ENCODE measurements around the gene SCN2A. TPM values are rescaled to one million over a fixed set of nuclear protein-coding genes. Genes with fewer than 3 reads are reported as not detected.
A peak's percentile ranks its signal among the peaks of the same experiment; 100 is the strongest.

SCN2A gene
- polyA plus RNA-seq, result 2.4 TPM
- long read RNA-seq, donor 1, result 0 reads
- long read RNA-seq, donor 2, result 0 reads
- long read RNA-seq, donor 3, result 0 reads
- long read RNA-seq, donor 4, result 0 reads
- long read RNA-seq, donor 5, result 0 reads
- long read RNA-seq, donor 6, result 0 reads
- long read RNA-seq, donor 7, result 0 reads
- long read RNA-seq, donor 8, result 0 reads
- long read RNA-seq, donor 9, result 0 reads
- long read RNA-seq, donor 10, result 0 reads
- long read RNA-seq, donor 11, result 0 reads

DNA sequence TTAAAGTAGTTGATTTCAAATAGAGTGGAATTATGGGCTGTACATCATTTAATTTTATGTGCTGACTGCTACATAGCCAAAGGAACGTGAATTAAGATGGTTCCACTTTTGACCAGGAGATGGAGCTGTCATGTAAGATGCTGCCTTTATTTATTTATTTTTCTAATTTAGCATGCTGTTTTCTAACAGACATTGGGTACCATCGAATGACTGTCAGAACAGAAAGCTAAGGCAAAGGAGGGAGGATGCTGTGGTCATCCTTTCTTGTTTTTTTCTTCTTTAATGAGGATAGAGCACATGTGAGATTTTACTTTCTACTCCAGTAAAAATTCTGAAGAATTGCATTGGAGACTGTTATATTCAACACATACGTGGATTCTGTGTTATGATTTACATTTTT, at the start of gene SCN2A:
SCN2A (plus strand) TSS at position 185 of the 400 bp plus-strand sequence. CDS start 56,410 bp downstream, outside the sequence.
- Histone ChIP-seq H3K27me3 (ENCODE audit: control insufficient read depth, insufficient read depth, low read length) (no peaks in the 10 kb centered on the region), H3K36me3 (ENCODE audit: control insufficient read depth, insufficient read depth, low read length) (no peaks in the 10 kb centered on the region), H3K4me3 (ENCODE audit: low read length) (no peak within 1 kb of the TSS), H3K4me1 (ENCODE audit: control insufficient read depth, insufficient read depth, low read length) (no peaks in the 10 kb centered on the region), H3K27ac (ENCODE audit: low read length) (no peak within 1 kb of the TSS), H3K9me3 (ENCODE audit: control insufficient read depth, low read depth, low read length) (no peaks in the 10 kb centered on the region)
- WGBS (ENCODE audit: insufficient coverage, low lambda C conversion rate), result 17% methylated on average over 2 of the region's 3 CpGs
- peak; percentile 11 to 21 for DNase-seq

DNA sequence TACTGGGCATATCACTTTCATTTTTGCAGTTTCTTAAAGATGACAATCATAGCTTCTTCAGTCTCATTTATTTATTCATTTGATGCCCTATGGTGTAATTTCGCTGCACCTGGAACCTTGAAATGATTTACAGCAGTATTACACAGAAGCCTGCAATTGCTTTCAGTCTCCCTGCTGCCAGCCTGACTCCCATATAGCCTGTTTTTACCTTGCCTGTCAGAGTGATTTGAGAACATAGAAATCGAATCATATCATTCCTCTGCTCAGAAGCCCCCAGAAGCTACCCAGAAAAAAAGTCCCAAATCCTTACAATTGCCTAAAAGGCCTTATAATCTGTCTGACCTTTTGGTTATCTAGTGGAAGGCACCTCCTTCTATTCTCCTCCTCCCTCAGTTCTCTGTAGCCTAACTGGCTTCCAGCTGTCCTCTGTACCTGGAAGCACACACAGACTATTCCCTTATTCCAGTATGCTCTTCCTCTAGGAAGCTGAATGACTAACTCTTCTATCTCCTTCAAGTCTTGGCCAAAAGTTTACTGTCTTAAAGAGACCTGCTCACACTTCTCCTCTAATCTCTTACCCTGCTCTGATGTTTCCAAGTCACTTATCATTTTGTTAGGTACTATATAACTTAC, 48.0 kb upstream of the SCN2A start:
- Histone ChIP-seq H3K27me3 (ENCODE audit: control insufficient read depth, insufficient read depth, low read length) (no peaks in the 10 kb centered on the region), H3K4me1 (ENCODE audit: control insufficient read depth, insufficient read depth, low read length) (no peaks in the 10 kb centered on the region), H3K9me3 (ENCODE audit: control insufficient read depth, low read depth, low read length) (no peaks in the 10 kb centered on the region), H3K27ac (ENCODE audit: low read length) (no peak overlapping the region), H3K36me3 (ENCODE audit: control insufficient read depth, insufficient read depth, low read length) (no peaks in the 10 kb centered on the region), H3K4me3 (ENCODE audit: low read length) (no peak overlapping the region)
- DNase-seq, result no peak
- no CpG with 5 or more reads among the region's 2 CpGs for WGBS (ENCODE audit: insufficient coverage, low lambda C conversion rate)

DNA sequence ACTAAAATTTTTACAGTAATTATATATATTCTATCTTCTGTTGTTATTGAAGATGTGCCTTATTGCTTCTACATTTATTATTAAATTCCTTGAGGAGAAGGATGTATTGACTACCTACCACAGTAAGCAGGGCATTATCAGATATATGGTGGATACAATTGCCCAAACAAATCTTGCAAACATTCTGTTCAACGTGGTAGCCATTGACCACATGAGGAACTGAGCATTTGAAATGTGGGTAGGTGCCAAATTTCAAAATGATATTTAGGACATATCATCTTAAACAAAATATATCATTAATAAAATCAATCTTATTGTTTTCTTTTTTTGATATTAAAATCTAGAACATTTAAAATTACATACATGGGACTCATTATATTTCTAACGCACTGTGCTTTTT, 46.5 kb upstream of the SCN2A start:
- no peaks in the 10 kb centered on the region for H3K9me3 ChIP-seq (ENCODE audit: control insufficient read depth, low read depth, low read length)
- DNase-seq, result no peak
- H3K27ac ChIP-seq (ENCODE audit: low read length), result no peak overlapping the region
- H3K4me3 ChIP-seq (ENCODE audit: low read length), result no peak overlapping the region
- H3K4me1 ChIP-seq (ENCODE audit: control insufficient read depth, insufficient read depth, low read length), result no peaks in the 10 kb centered on the region
- no peaks in the 10 kb centered on the region for H3K36me3 ChIP-seq (ENCODE audit: control insufficient read depth, insufficient read depth, low read length)
- 100% methylated on average over 1 of the region's 2 CpGs for WGBS (ENCODE audit: insufficient coverage, low lambda C conversion rate)
- H3K27me3 ChIP-seq (ENCODE audit: control insufficient read depth, insufficient read depth, low read length), result no peaks in the 10 kb centered on the region

DNA sequence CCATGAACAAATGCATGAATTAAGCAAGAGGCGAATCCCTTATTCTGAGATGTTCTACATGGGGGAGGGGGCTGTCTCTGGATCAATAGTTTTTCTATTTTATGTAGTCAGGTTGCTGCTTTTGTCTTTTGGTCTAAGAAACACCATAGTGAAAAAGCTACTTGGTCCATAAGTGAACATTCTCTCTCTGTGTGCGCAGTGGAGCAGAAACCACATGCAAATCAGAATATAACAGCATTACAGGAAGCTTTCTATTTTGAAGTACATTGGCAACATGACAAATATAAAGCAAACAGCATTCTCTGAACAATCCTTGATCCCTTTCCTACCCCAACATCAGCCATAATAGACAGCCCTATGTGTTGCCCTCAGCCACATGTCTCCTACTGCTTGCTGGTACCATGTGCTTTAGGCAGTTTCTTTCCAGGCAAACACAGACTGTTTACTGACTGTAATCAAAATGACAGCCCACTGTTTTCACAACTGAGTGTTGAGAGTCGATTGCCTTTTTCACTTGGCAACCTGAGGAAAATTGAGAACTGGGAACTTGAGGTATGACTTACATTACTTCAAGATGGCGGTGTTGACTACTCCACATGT, 45.9 kb upstream of the SCN2A start:
- H3K36me3 ChIP-seq (ENCODE audit: control insufficient read depth, insufficient read depth, low read length), result no peaks in the 10 kb centered on the region
- H3K4me3 ChIP-seq (ENCODE audit: low read length), result no peak overlapping the region
- no CpG with 5 or more reads among the region's 4 CpGs for whole genome bisulfite sequencing (ENCODE audit: insufficient coverage, low lambda C conversion rate)
- H3K27ac ChIP-seq (ENCODE audit: low read length), result no peak overlapping the region
- no peaks in the 10 kb centered on the region for H3K27me3 ChIP-seq (ENCODE audit: control insufficient read depth, insufficient read depth, low read length)
- H3K9me3 ChIP-seq (ENCODE audit: control insufficient read depth, low read depth, low read length), result no peaks in the 10 kb centered on the region
- no peak for DNase-seq
- no peaks in the 10 kb centered on the region for H3K4me1 ChIP-seq (ENCODE audit: control insufficient read depth, insufficient read depth, low read length)

DNA sequence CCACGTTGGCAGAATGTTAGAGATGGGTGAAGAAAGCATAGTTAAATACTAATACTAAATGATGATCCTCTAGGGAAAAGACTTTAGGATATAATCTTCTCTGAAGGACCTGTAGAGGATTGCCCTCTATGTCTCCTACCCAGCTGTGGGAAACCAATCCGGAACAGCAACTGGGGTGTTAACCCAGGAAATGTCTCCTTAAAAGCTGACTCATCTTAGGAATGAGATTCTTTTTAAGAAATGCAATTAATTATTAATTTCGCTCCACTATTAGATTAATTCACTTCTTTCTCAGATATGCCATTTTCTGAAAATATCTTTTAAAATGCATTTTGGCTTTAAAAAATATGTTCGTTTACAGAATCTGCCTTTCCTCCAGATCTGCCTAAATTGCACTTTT, 42.8 kb upstream of the SCN2A start:
- no peak for DNase-seq
- H3K4me1 ChIP-seq (ENCODE audit: control insufficient read depth, insufficient read depth, low read length), result no peaks in the 10 kb centered on the region
- no peaks in the 10 kb centered on the region for H3K9me3 ChIP-seq (ENCODE audit: control insufficient read depth, low read depth, low read length)
- H3K27ac ChIP-seq (ENCODE audit: low read length), result no peak overlapping the region
- H3K36me3 ChIP-seq (ENCODE audit: control insufficient read depth, insufficient read depth, low read length), result no peaks in the 10 kb centered on the region
- no peak overlapping the region for H3K4me3 ChIP-seq (ENCODE audit: low read length)
- no peaks in the 10 kb centered on the region for H3K27me3 ChIP-seq (ENCODE audit: control insufficient read depth, insufficient read depth, low read length)
- 86% methylated on average over 2 of the region's 4 CpGs for WGBS (ENCODE audit: insufficient coverage, low lambda C conversion rate)

DNA sequence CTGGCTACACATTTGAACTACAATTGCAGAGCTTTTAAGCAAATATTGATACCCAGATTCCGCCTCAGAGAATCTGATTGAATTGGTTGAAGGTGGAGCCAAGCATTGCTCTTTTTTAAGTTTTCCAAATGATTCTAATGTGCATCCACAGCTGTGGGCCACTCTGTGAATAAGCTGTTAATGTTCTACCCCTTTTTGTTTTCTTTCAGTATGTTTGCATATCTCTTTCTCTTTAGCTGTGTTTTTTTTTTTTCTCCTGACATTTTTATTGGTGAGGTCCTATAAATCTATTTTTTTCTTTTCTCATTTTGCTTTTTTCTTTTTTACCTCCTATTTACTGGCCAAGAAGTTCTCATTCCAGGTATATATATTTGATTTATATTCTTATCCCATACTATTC, 41.9 kb upstream of the SCN2A start:
- Histone ChIP-seq H3K36me3 (ENCODE audit: control insufficient read depth, insufficient read depth, low read length) (no peaks in the 10 kb centered on the region), H3K27ac (ENCODE audit: low read length) (no peak overlapping the region), H3K4me3 (ENCODE audit: low read length) (no peak overlapping the region), H3K9me3 (ENCODE audit: control insufficient read depth, low read depth, low read length) (no peaks in the 10 kb centered on the region), H3K27me3 (ENCODE audit: control insufficient read depth, insufficient read depth, low read length) (no peaks in the 10 kb centered on the region), H3K4me1 (ENCODE audit: control insufficient read depth, insufficient read depth, low read length) (no peaks in the 10 kb centered on the region)
- no CpG with 5 or more reads among the region's 1 CpG for WGBS (ENCODE audit: insufficient coverage, low lambda C conversion rate)
- no peak for DNase-seq

DNA sequence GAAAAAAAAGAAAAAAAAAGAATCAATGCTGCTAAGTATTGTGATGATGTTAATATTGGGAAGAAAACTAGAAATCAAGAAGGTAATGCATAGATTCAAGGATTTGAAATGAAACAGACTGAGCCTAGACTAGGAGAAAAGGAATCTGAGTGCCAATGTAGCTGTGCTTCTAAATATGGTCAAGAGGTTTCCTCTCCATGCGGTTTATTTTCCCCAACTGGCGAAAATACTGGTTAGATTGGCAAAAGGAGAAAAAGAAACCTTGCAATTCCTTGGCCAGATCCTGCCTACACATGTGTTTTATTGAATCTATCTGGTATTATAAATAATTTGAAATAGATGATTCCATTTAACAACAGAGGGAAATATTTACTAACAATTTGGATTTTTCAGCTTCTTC, 41.0 kb upstream of the SCN2A start:
- no CpG with 5 or more reads among the region's 2 CpGs for WGBS (ENCODE audit: insufficient coverage, low lambda C conversion rate)
- no peak for DNase-seq
- Histone ChIP-seq H3K36me3 (ENCODE audit: control insufficient read depth, insufficient read depth, low read length) (no peaks in the 10 kb centered on the region), H3K4me3 (ENCODE audit: low read length) (no peak overlapping the region), H3K4me1 (ENCODE audit: control insufficient read depth, insufficient read depth, low read length) (no peaks in the 10 kb centered on the region), H3K27ac (ENCODE audit: low read length) (no peak overlapping the region), H3K9me3 (ENCODE audit: control insufficient read depth, low read depth, low read length) (no peaks in the 10 kb centered on the region), H3K27me3 (ENCODE audit: control insufficient read depth, insufficient read depth, low read length) (no peaks in the 10 kb centered on the region)

DNA sequence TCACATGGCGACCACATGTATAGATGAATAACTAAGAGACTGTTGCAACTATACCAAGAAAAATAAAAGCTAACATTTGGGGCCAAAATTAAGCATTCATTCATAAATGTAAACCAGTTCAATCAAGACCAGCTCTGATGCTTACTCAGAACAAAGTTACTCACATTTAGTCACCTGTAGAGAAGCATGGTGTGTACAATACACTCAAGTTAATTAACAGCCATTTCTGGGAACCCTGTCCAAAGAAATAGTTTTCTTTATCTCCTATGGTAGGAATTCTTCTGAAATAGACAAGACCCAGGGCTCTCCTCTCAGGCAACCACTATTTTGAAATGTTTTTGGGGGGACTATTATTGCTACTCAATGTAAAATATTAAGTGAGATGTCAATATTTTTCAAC, 37.0 kb upstream of the SCN2A start:
- H3K27me3 ChIP-seq (ENCODE audit: control insufficient read depth, insufficient read depth, low read length), result no peaks in the 10 kb centered on the region
- no peak for DNase-seq
- no peaks in the 10 kb centered on the region for H3K36me3 ChIP-seq (ENCODE audit: control insufficient read depth, insufficient read depth, low read length)
- no peak overlapping the region for H3K27ac ChIP-seq (ENCODE audit: low read length)
- no peak overlapping the region for H3K4me3 ChIP-seq (ENCODE audit: low read length)
- H3K4me1 ChIP-seq (ENCODE audit: control insufficient read depth, insufficient read depth, low read length), result no peaks in the 10 kb centered on the region
- WGBS (ENCODE audit: insufficient coverage, low lambda C conversion rate), result no CpG with 5 or more reads among the region's 1 CpG
- H3K9me3 ChIP-seq (ENCODE audit: control insufficient read depth, low read depth, low read length), result no peaks in the 10 kb centered on the region

DNA sequence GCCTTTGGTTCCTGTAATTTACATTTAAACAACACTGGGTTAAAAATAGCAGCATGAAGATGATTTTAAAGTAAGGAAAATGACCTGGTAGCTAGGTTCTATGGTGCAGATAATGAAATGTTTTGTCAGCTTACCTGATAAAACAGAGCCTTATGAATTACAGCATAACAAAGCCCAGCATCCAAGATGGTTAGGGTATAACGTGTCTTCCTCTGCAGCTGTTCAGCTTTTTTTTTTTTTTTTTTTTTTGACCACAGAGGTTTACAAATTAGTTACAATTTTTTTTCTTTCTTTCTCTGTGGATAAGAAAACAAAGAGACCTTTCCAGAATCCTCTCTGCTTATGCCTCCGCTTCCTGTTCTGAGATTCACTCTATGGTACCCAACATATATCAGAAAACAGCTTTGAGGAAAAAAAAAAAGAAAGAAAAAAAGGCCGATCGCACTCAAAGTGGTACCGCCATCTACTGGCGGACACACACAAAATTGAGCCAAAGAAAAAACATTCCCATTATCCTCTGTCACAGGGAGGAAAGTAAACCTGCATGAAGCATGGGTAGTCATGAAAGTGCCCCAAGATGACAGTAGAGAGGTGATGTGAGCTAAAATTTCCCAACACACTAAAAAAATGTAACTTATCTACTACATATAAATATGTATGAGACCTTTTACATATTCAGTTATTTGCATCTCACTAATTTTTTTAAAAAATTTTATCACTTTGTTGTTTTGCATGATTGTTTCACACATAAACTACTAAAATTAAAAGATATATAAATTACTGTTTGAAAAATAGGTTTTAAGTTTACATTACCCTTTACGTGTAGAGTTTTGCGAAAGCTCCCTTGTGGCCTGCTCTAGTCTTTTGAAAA, 35.3 kb upstream of the SCN2A start, which contains the start of gene SCN3A:
SCN3A (minus strand) TSS at position 362 of the 871 bp plus-strand sequence. CDS start 27,656 bp downstream, outside the sequence.
- peak within 1 kb of the TSS; percentile 1 for H3K4me3 ChIP-seq (ENCODE audit: low read length)
- WGBS (ENCODE audit: insufficient coverage, low lambda C conversion rate), result 0% methylated on average over 1 of the region's 8 CpGs
- H3K36me3 ChIP-seq (ENCODE audit: control insufficient read depth, insufficient read depth, low read length), result no peaks in the 10 kb centered on the region
- H3K4me1 ChIP-seq (ENCODE audit: control insufficient read depth, insufficient read depth, low read length), result no peaks in the 10 kb centered on the region
- no peaks in the 10 kb centered on the region for H3K27me3 ChIP-seq (ENCODE audit: control insufficient read depth, insufficient read depth, low read length)
- peak; percentile 16 to 39 for DNase-seq
- no peaks in the 10 kb centered on the region for H3K9me3 ChIP-seq (ENCODE audit: control insufficient read depth, low read depth, low read length)
- no peak within 1 kb of the TSS for H3K27ac ChIP-seq (ENCODE audit: low read length)

DNA sequence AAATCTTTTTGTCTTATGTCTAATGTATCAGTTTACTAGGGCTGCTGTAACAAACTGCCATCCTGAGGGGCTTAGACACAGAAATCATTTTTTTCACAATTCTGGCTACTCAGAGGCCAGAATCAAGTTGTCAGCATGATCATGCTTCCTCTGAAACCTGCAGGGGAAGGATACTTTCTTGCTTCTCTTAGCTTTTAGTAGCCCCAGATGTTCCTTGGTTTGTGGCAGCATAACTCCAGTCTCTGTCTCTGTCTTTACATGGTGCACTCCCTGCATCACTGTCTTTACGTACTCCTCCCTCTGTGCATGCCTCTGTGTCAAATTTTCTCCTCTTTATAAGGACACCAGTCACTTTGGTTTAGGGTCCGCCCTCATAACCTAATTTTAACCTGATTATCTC, 33.3 kb upstream of the SCN2A start:
- no peak overlapping the region for H3K4me3 ChIP-seq (ENCODE audit: low read length)
- no peak overlapping the region for H3K27ac ChIP-seq (ENCODE audit: low read length)
- DNase-seq, result no peak
- no peaks in the 10 kb centered on the region for H3K36me3 ChIP-seq (ENCODE audit: control insufficient read depth, insufficient read depth, low read length)
- no peaks in the 10 kb centered on the region for H3K27me3 ChIP-seq (ENCODE audit: control insufficient read depth, insufficient read depth, low read length)
- H3K9me3 ChIP-seq (ENCODE audit: control insufficient read depth, low read depth, low read length), result no peaks in the 10 kb centered on the region
- no peaks in the 10 kb centered on the region for H3K4me1 ChIP-seq (ENCODE audit: control insufficient read depth, insufficient read depth, low read length)
- WGBS (ENCODE audit: insufficient coverage, low lambda C conversion rate), result 100% methylated on average over 1 of the region's 2 CpGs

Measured in large intestine (tissue), 12 donors.